Subcutaneous adipose tissue (tissue), 4 donors: ENCODE data around the gene SLC45A1. TPM values are rescaled to one million over a fixed set of nuclear protein-coding genes. Genes with fewer than 3 reads are reported as not detected.

Experiments used
- CTCF ChIP-seq: fragments of 450-650 bp; IDR thresholded peaks from one replicate; pipeline ENCODE4 v1.5.1; 2016; ENCODE audit warnings: low read depth, mild to moderate bottlenecking, control low read depth, antibody characterized with exemption, moderate library complexity
- total RNA-seq, 4 donors: library from RNA; depleted of rRNA; stranded (reverse); fragments of >200 nt; gene quantifications; one replicate each; pipeline ENCODE4 v1.1.0, GENCODE V29; 2016

Gene SLC45A1
- total RNA-seq, 4 donors from 2014 or later = 0.65 to 3.2 (median 1.3) TPM

- no peak for TF ChIP-seq CTCF
Observed at GRCh38 chr1:8361198-8361849, 43.4 kb downstream of the SLC45A1 start.

GRCh38 chr1:8362701-8363101 lies 44.8 kb downstream of the SLC45A1 start:
- no peak for TF ChIP-seq CTCF

- TF ChIP-seq CTCF = no peak
Observed at GRCh38 chr1:8363186-8363766, 45.4 kb downstream of the SLC45A1 start.

GRCh38 chr1:8363767-8364301 lies 45.9 kb downstream of the SLC45A1 start:
- no peak for TF ChIP-seq CTCF

- no peak for TF ChIP-seq CTCF
Observed at GRCh38 chr1:8364528-8365442, 46.9 kb downstream of the SLC45A1 start.

- no peak for TF ChIP-seq CTCF
Observed at GRCh38 chr1:8365661-8366362, 47.9 kb downstream of the SLC45A1 start.
